Endothelial cell (in vitro differentiated cells): ENCODE results near the gene CPAMD8. TPM values are rescaled to one million over a fixed set of nuclear protein-coding genes. Genes with fewer than 3 reads are reported as not detected.

Source experiments
- DNase-seq: peaks from one replicate; pipeline ENCODE4 v3.0.0; 2021; ENCODE audit warnings: low spot score
- H3K27ac Mint-ChIP-seq: one replicate; pipeline ENCODE4 v1.8.0; 2021; ENCODE audit warnings: mixed read lengths, inconsistent platforms; ENCODE audit not compliant: unreplicated experiment
- H3K27me3 Mint-ChIP-seq: one replicate; pipeline ENCODE4 v1.8.0; 2021; ENCODE audit warnings: mild to moderate bottlenecking, moderate library complexity, mixed read lengths, inconsistent platforms; ENCODE audit not compliant: unreplicated experiment
- H3K36me3 Mint-ChIP-seq: one replicate; pipeline ENCODE4 v1.8.0; 2021; ENCODE audit warnings: mild to moderate bottlenecking, low read depth, mixed read lengths, inconsistent platforms; ENCODE audit not compliant: unreplicated experiment
- H3K4me1 Mint-ChIP-seq: one replicate; pipeline ENCODE4 v1.8.0; 2021; ENCODE audit warnings: mild to moderate bottlenecking, mixed read lengths, inconsistent platforms; ENCODE audit not compliant: unreplicated experiment
- H3K4me3 Mint-ChIP-seq: one replicate; pipeline ENCODE4 v1.8.0; 2021; ENCODE audit warnings: mild to moderate bottlenecking, mixed read lengths, inconsistent platforms; ENCODE audit not compliant: unreplicated experiment
- H3K9me3 Mint-ChIP-seq: one replicate; pipeline ENCODE4 v1.8.0; 2021; ENCODE audit warnings: mixed read lengths, inconsistent platforms; ENCODE audit not compliant: unreplicated experiment
- total RNA-seq: library from RNA; stranded (reverse); fragmentation: NEBNext Ultra II Directional; extraction: Animal tissue kit (Norgen Biotek cat#: 25700); gene quantifications from one replicate; pipeline ENCODE4 v1.2.1, GENCODE V29; 2021; ENCODE audit not compliant: unreplicated experiment
- TF ChIP-seq, protein P1 (sequence below): fragments of 200-600 bp; sonication (generic); IDR thresholded peaks from one replicate; pipeline ENCODE4 v1.5.0; 2021; ENCODE audit warnings: antibody characterized with exemption; ENCODE audit not compliant: unreplicated experiment

Gene CPAMD8
- total RNA-seq, 1 donor from 2014 or later = 4.8 TPM

- no peaks in the 10 kb centered on the region for H3K27me3 Mint-ChIP-seq
- H3K36me3 Mint-ChIP-seq = peaks cover 31% of the 10 kb centered on the region
- DNase-seq = no peak
- H3K27ac Mint-ChIP-seq = no peak overlapping the region
- peaks cover 7% of the 10 kb centered on the region for H3K9me3 Mint-ChIP-seq
- TF ChIP-seq, protein P1, sequence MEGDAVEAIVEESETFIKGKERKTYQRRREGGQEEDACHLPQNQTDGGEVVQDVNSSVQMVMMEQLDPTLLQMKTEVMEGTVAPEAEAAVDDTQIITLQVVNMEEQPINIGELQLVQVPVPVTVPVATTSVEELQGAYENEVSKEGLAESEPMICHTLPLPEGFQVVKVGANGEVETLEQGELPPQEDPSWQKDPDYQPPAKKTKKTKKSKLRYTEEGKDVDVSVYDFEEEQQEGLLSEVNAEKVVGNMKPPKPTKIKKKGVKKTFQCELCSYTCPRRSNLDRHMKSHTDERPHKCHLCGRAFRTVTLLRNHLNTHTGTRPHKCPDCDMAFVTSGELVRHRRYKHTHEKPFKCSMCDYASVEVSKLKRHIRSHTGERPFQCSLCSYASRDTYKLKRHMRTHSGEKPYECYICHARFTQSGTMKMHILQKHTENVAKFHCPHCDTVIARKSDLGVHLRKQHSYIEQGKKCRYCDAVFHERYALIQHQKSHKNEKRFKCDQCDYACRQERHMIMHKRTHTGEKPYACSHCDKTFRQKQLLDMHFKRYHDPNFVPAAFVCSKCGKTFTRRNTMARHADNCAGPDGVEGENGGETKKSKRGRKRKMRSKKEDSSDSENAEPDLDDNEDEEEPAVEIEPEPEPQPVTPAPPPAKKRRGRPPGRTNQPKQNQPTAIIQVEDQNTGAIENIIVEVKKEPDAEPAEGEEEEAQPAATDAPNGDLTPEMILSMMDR = no peak
- H3K4me3 Mint-ChIP-seq = no peak overlapping the region
- H3K4me1 Mint-ChIP-seq = no peaks in the 10 kb centered on the region
These were observed 35.1 kb upstream of the CPAMD8 start for GRCh38 chr19:17061691-17062090.

GRCh38 chr19:17061205-17061604 lies 34.6 kb upstream of the CPAMD8 start:
- no peak overlapping the region for H3K27ac Mint-ChIP-seq
- H3K9me3 Mint-ChIP-seq = peaks cover 7% of the 10 kb centered on the region
- no peaks in the 10 kb centered on the region for H3K4me1 Mint-ChIP-seq
- H3K4me3 Mint-ChIP-seq = no peak overlapping the region
- H3K27me3 Mint-ChIP-seq = no peaks in the 10 kb centered on the region
- TF ChIP-seq, protein P1 = no peak
- H3K36me3 Mint-ChIP-seq = peaks cover 31% of the 10 kb centered on the region
- no peak for DNase-seq

GRCh38 chr19:17060802-17061201 lies 34.2 kb upstream of the CPAMD8 start:
- H3K4me1 Mint-ChIP-seq = no peaks in the 10 kb centered on the region
- H3K4me3 Mint-ChIP-seq = no peak overlapping the region
- peaks cover 7% of the 10 kb centered on the region for H3K9me3 Mint-ChIP-seq
- peaks cover 31% of the 10 kb centered on the region for H3K36me3 Mint-ChIP-seq
- DNase-seq = no peak
- TF ChIP-seq, protein P1 = no peak
- no peak overlapping the region for H3K27ac Mint-ChIP-seq
- no peaks in the 10 kb centered on the region for H3K27me3 Mint-ChIP-seq

DNA sequence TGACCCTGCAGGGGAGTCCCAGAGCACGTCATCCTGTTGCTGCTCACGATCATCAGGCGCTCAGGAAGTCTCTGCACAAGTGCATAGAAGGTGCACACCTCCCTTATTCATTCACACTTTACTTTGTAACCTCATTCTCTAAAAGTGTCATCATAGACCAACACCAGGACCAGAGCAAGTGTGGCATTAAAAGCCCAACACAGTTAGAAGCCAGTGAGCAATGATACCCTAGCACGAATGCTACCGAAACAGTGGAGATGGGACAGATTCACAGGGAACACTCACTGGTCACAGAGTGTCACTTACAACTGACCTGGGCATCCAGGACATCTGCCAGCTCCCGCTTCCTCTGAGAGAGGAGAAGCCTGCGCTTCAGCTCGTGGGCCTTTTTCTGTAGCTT lies 31.6 kb upstream of the CPAMD8 start:
- Mint-ChIP-seq H3K9me3 (peaks cover 7% of the 10 kb centered on the region), H3K27ac (no peak overlapping the region)

GRCh38 chr19:17055636-17056035 lies 29.0 kb upstream of the CPAMD8 start:
- H3K9me3 Mint-ChIP-seq = peaks cover 7% of the 10 kb centered on the region
- no peaks in the 10 kb centered on the region for H3K4me1 Mint-ChIP-seq
- no peak overlapping the region for H3K27ac Mint-ChIP-seq
- H3K27me3 Mint-ChIP-seq = peaks cover 2% of the 10 kb centered on the region
- TF ChIP-seq, protein P1 = no peak
- DNase-seq = no peak
- no peak overlapping the region for H3K4me3 Mint-ChIP-seq
- peaks cover 32% of the 10 kb centered on the region for H3K36me3 Mint-ChIP-seq

More for the DNA sequence above, 31.6 kb upstream of the CPAMD8 start:
- H3K27me3 Mint-ChIP-seq = peaks cover 2% of the 10 kb centered on the region
- H3K36me3 Mint-ChIP-seq = peaks cover 31% of the 10 kb centered on the region
- TF ChIP-seq, protein P1 = no peak
- DNase-seq = no peak
- H3K4me1 Mint-ChIP-seq = no peaks in the 10 kb centered on the region
- H3K4me3 Mint-ChIP-seq = peak overlapping the region; percentile 33
